ENCODE measurements around the gene FHIT. TPM values are rescaled to one million over a fixed set of nuclear protein-coding genes. Genes with fewer than 3 reads are reported as not detected.

FHIT gene
- total and polyA plus RNA-seq, 4 donors = 2.6 to 21.3 (median 8.7) TPM

DNA sequence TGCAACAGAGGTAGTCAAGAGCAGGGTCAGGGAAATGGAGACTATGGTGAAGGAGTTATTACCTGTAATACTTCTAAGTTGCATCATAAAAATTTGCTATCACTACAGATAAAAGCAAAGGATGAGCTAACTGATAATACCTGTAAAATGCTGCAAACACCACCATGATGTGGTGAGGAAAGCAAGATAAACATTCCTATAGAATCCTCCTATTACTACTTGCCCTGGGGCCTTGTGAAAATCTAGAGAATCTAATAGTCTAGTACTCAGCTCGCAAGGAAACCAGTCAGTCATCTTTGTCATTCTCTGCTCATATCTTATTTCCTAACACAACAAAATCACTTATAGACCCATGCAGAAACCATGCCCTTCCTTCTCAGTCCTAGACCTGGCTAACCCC is 899.8 kb downstream of the FHIT start:
- no peak overlapping the region for H3K27ac ChIP-seq (ENCODE audit: low read depth in 1 of 2, low read length in 1 of 2)
- DNase-seq (no peak), ATAC-seq (ENCODE audit: insufficient read depth, low FRiP score) (no peak)
- H3K9me3 ChIP-seq (ENCODE audit: control insufficient read depth in 4 of 4, insufficient read depth in 3 of 4, low read length in 3 of 4) = no peaks in the 10 kb centered on the region
- H3K27me3 ChIP-seq (ENCODE audit: control insufficient read depth in 3 of 3, insufficient read depth in 3 of 3, low read length in 2 of 3) = no peaks in the 10 kb centered on the region
- no peaks in the 10 kb centered on the region for H3K36me3 ChIP-seq (ENCODE audit: control insufficient read depth in 4 of 4, insufficient read depth in 4 of 4, low read length in 4 of 4)
- H3K4me3 ChIP-seq = no peak overlapping the region
- WGBS, 2 donors = 88 to 93% methylated on average over 1 of the region's 1 CpG
- no peaks in the 10 kb centered on the region for H3K4me1 ChIP-seq (ENCODE audit: control insufficient read depth in 5 of 5, insufficient read depth in 5 of 5, low read length in 5 of 5)
- H3K9ac ChIP-seq (ENCODE audit: insufficient read depth in 1 of 2, low read length in 2 of 2) = no peak overlapping the region
- no peak for TF ChIP-seq CTCF (IDR thresholded peaks at IDR 0.05; ENCODE audit: control extremely low read depth, extremely low read depth)

DNA sequence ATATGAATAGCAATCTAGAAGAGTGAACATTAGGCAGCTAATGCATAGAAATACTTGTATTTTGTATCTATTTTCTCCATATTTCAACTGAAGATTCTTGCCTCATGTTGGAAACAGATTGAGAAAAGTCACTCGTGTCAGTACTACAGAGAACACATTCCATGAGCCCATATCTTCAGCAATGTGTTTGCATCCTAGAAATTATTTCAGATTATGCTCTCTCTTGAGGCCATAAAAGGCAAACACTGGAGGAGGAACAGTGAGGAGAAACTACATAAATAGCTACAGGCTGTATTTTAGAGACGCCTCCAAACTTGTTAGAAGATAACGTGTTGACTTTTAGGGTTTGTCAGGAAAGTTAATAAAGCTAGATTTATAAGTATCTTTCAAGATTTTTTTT is 906.9 kb downstream of the FHIT start:
- H3K36me3 ChIP-seq (ENCODE audit: control insufficient read depth in 4 of 4, insufficient read depth in 4 of 4, low read length in 4 of 4) = no peaks in the 10 kb centered on the region
- DNase-seq = peak in 1 of 3 donors; percentile 19
- no peak overlapping the region for H3K27ac ChIP-seq (ENCODE audit: low read depth in 1 of 2, low read length in 1 of 2)
- ATAC-seq (ENCODE audit: insufficient read depth, low FRiP score) = no peak
- peaks cover 0 to 4% (median 0%) of the 10 kb centered on the region in 5 donors for H3K4me1 ChIP-seq (ENCODE audit: control insufficient read depth in 5 of 5, insufficient read depth in 5 of 5, low read length in 5 of 5)
- H3K9ac ChIP-seq (ENCODE audit: insufficient read depth in 1 of 2, low read length in 2 of 2) = no peak overlapping the region
- no peaks in the 10 kb centered on the region for H3K9me3 ChIP-seq (ENCODE audit: control insufficient read depth in 4 of 4, insufficient read depth in 3 of 4, low read length in 3 of 4)
- no peak overlapping the region for H3K4me3 ChIP-seq
- 61 to 85% methylated on average over 3 of the region's 3 CpGs for WGBS, 2 donors
- no peak for TF ChIP-seq CTCF (IDR thresholded peaks at IDR 0.05; ENCODE audit: control extremely low read depth, extremely low read depth)
- H3K27me3 ChIP-seq (ENCODE audit: control insufficient read depth in 3 of 3, insufficient read depth in 3 of 3, low read length in 2 of 3) = no peaks in the 10 kb centered on the region

DNA sequence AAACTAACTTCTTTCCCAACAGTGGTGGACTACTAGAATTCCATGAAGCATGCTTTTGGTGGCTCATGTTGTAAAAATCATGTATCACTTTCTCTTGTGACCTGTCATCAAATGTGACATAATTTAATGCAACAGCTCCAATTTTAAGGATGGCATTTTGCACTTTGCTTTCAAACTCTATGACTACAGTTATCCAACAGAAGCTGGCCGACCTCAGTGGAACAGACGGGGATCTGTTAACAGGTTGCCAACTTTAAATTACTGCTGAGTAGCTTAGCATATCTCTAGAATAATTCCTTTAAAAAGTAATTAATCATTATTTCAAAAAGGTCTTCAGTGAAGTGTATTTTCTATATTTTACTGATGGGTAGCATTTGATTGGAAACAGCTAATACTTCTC is 907.4 kb downstream of the FHIT start:
- peaks cover 0 to 4% (median 0%) of the 10 kb centered on the region in 5 donors for H3K4me1 ChIP-seq (ENCODE audit: control insufficient read depth in 5 of 5, insufficient read depth in 5 of 5, low read length in 5 of 5)
- H3K36me3 ChIP-seq (ENCODE audit: control insufficient read depth in 4 of 4, insufficient read depth in 4 of 4, low read length in 4 of 4) = no peaks in the 10 kb centered on the region
- no peaks in the 10 kb centered on the region for H3K9me3 ChIP-seq (ENCODE audit: control insufficient read depth in 4 of 4, insufficient read depth in 3 of 4, low read length in 3 of 4)
- ATAC-seq (ENCODE audit: insufficient read depth, low FRiP score) (no peak), DNase-seq (no peak)
- H3K9ac ChIP-seq (ENCODE audit: insufficient read depth in 1 of 2, low read length in 2 of 2) = no peak overlapping the region
- 92 to 95% methylated on average over 2 of the region's 2 CpGs for WGBS, 2 donors
- no peak overlapping the region for H3K4me3 ChIP-seq
- H3K27me3 ChIP-seq (ENCODE audit: control insufficient read depth in 3 of 3, insufficient read depth in 3 of 3, low read length in 2 of 3) = no peaks in the 10 kb centered on the region
- TF ChIP-seq CTCF (IDR thresholded peaks at IDR 0.05; ENCODE audit: control extremely low read depth, extremely low read depth) = no peak
- H3K27ac ChIP-seq (ENCODE audit: low read depth in 1 of 2, low read length in 1 of 2) = no peak overlapping the region

DNA sequence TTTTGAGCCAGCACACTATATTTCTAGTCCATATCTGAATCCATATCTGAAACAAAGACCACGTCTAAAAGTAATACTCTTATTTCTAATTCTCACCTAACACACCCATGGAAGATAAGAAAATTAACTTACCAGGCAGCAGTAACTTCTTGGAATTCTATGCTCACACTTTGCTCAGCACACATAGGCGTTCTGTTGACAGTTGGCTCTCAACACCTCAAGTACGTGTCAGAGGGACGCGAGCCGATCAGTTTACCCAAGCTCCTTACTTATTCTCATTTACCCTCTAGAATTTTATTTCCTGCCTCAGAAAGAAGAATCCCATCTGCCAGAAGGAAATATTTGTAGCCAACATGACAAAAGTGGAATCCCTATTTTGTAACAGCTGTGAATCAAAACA is 911.9 kb downstream of the FHIT start:
- 60 to 85% methylated on average over 6 of the region's 6 CpGs for WGBS, 2 donors
- no peak for DNase-seq
- H3K4me3 ChIP-seq = no peak overlapping the region

More for the DNA sequence above, 911.9 kb downstream of the FHIT start:
- Histone ChIP-seq H3K36me3 (ENCODE audit: control insufficient read depth in 4 of 4, insufficient read depth in 4 of 4, low read length in 4 of 4) (no peaks in the 10 kb centered on the region), H3K27ac (ENCODE audit: low read depth in 1 of 2, low read length in 1 of 2) (no peak overlapping the region), H3K9ac (ENCODE audit: insufficient read depth in 1 of 2, low read length in 2 of 2) (no peak overlapping the region), H3K4me1 (ENCODE audit: control insufficient read depth in 5 of 5, insufficient read depth in 5 of 5, low read length in 5 of 5) (no peaks in the 10 kb centered on the region), H3K27me3 (ENCODE audit: control insufficient read depth in 3 of 3, insufficient read depth in 3 of 3, low read length in 2 of 3) (no peaks in the 10 kb centered on the region), H3K9me3 (ENCODE audit: control insufficient read depth in 4 of 4, insufficient read depth in 3 of 4, low read length in 3 of 4) (no peaks in the 10 kb centered on the region)
- no peak for TF ChIP-seq CTCF (IDR thresholded peaks at IDR 0.05; ENCODE audit: control extremely low read depth, extremely low read depth)
- ATAC-seq (ENCODE audit: insufficient read depth, low FRiP score) = no peak

Measured in lung (tissue), 12 donors.